Hepatocyte (in vitro differentiated cells): ENCODE results near the gene DENND5A. TPM values are rescaled to one million over a fixed set of nuclear protein-coding genes. Genes with fewer than 3 reads are reported as not detected.

Experiments
- DNase-seq: peaks from one replicate; pipeline ENCODE4 v3.0.0-alpha.2; 2016; ENCODE audit warnings: low spot score
- H2AFZ ChIP-seq: fragments of 200-600 bp; sonication (generic); 2 replicates; pipeline ENCODE4 v1.6.0; 2016; ENCODE audit warnings: antibody characterized with exemption, mild to moderate bottlenecking
- H3K27ac ChIP-seq: fragments of 200-600 bp; sonication (generic); 2 replicates; pipeline ENCODE4 v1.5.1; 2016; ENCODE audit warnings: mild to moderate bottlenecking
- H3K27me3 ChIP-seq: fragments of 200-600 bp; sonication (generic); 2 replicates; pipeline ENCODE4 v1.6.1; 2016
- H3K36me3 ChIP-seq: fragments of 200-600 bp; sonication (generic); replicated peaks from 2 replicates; pipeline ENCODE4 v1.5.1; 2016; ENCODE audit warnings: low read depth; ENCODE audit not compliant: insufficient read depth
- H3K4me1 ChIP-seq: fragments of 200-600 bp; sonication (generic); 2 replicates; pipeline ENCODE4 v1.5.1; 2016; ENCODE audit warnings: mild to moderate bottlenecking, moderate library complexity; ENCODE audit not compliant: insufficient read depth
- H3K4me2 ChIP-seq: fragments of 200-600 bp; sonication (generic); 2 replicates; pipeline ENCODE4 v1.6.0; 2016
- H3K4me3 ChIP-seq: fragments of 200-600 bp; sonication (generic); 2 replicates; pipeline ENCODE4 v1.5.1; 2016; ENCODE audit warnings: mild to moderate bottlenecking
- H3K79me2 ChIP-seq: fragments of 200-600 bp; sonication (generic); 2 replicates; pipeline ENCODE4 v1.6.0; 2017; ENCODE audit warnings: mild to moderate bottlenecking
- H3K9me2 ChIP-seq: fragments of 200-600 bp; sonication (generic); replicated peaks from 2 replicates; pipeline ENCODE4 v1.6.0; 2017; ENCODE audit warnings: mild to moderate bottlenecking; ENCODE audit not compliant: insufficient read depth
- H3K9me3 ChIP-seq: fragments of 200-600 bp; sonication (generic); 2 replicates; pipeline ENCODE4 v1.5.1; 2016; ENCODE audit warnings: low read depth, mild to moderate bottlenecking
- H4K20me1 ChIP-seq: fragments of 200-600 bp; sonication (generic); 2 replicates; pipeline ENCODE4 v1.6.0; 2016; ENCODE audit warnings: mild to moderate bottlenecking; ENCODE audit not compliant: insufficient read depth, poor library complexity, severe bottlenecking
- CTCF ChIP-seq: fragments of 200-600 bp; sonication (generic); IDR thresholded peaks from 2 replicates; pipeline ENCODE4 v1.5.1; 2016; ENCODE audit warnings: antibody characterized with exemption, mild to moderate bottlenecking; ENCODE audit not compliant: poor library complexity
- EZH2 ChIP-seq: fragments of 200-600 bp; sonication (generic); IDR thresholded peaks from 2 replicates; pipeline ENCODE4 v1.6.1; 2016; ENCODE audit warnings: antibody characterized with exemption, mild to moderate bottlenecking, borderline replicate concordance
- EZH2phosphoT487 ChIP-seq: fragments of 200-600 bp; sonication (generic); IDR thresholded peaks from one replicate; pipeline ENCODE4 v1.6.1; 2018; ENCODE audit warnings: antibody characterized with exemption, mild to moderate bottlenecking, low read depth, moderate library complexity; ENCODE audit not compliant: unreplicated experiment, severe bottlenecking
- WGBS: methylation state at CpG from one replicate; pipeline ENCODE4 v1.1.6; 2016; ENCODE audit warnings: low lambda C conversion rate; ENCODE audit errors: missing lambda C conversion rate; 5-methylcytosine and 5-hydroxymethylcytosine counted together
- polyA plus RNA-seq: library from polyadenylated mRNA; unstranded; fragments of >200 nt; fragmentation: Nextera tagmentation; extraction: Ambion mirVana; gene quantifications from 2 replicates; pipeline ENCODE4 v1.2.1, GENCODE V29; 2016
- total RNA-seq: library from RNA; depleted of rRNA; stranded (reverse); fragments of >200 nt; gene quantifications from 2 replicates; pipeline ENCODE4 v1.2.3, GENCODE V29; 2014

Gene DENND5A
- total and polyA plus RNA-seq, 2 experiments from 2014 or later: 29.7 to 56.4 TPM

- no peaks in the 10 kb centered on the region for H3K9me2 ChIP-seq
- no peaks in the 10 kb centered on the region for H4K20me1 ChIP-seq
- H3K36me3 ChIP-seq: no peaks in the 10 kb centered on the region
- H3K27ac ChIP-seq: no peak overlapping the region
- no peaks in the 10 kb centered on the region for H3K9me3 ChIP-seq
- H3K4me1 ChIP-seq: no peaks in the 10 kb centered on the region
- H3K79me2 ChIP-seq: no peaks in the 10 kb centered on the region
- DNase-seq: no peak
- no peak overlapping the region for H2AFZ ChIP-seq
- 80% methylated on average over 4 of the region's 4 CpGs for WGBS
- no peak for TF ChIP-seq EZH2
- no peak for TF ChIP-seq EZH2phosphoT487
- no peak for TF ChIP-seq CTCF
- H3K4me3 ChIP-seq: no peak overlapping the region
- no peak overlapping the region for H3K4me2 ChIP-seq
- H3K27me3 ChIP-seq: no peaks in the 10 kb centered on the region
Observed at GRCh38 chr11:9280655-9281301, 15.6 kb upstream of the DENND5A start.

GRCh38 chr11:9277176-9277575, 12.0 kb upstream of the DENND5A start:
- 88% methylated on average over 8 of the region's 8 CpGs for WGBS
- no peaks in the 10 kb centered on the region for H3K27me3 ChIP-seq

GRCh38 chr11:9276571-9276970, 11.4 kb upstream of the DENND5A start:
- H3K4me2 ChIP-seq: no peak overlapping the region
- no peaks in the 10 kb centered on the region for H3K9me3 ChIP-seq
- no peaks in the 10 kb centered on the region for H3K9me2 ChIP-seq
- H4K20me1 ChIP-seq: no peaks in the 10 kb centered on the region
- H3K27ac ChIP-seq: no peak overlapping the region
- no peak overlapping the region for H2AFZ ChIP-seq
- no peaks in the 10 kb centered on the region for H3K36me3 ChIP-seq
- H3K27me3 ChIP-seq: no peaks in the 10 kb centered on the region
- 91% methylated on average over 3 of the region's 3 CpGs for WGBS
- H3K79me2 ChIP-seq: no peaks in the 10 kb centered on the region
- H3K4me1 ChIP-seq: no peaks in the 10 kb centered on the region
- H3K4me3 ChIP-seq: no peak overlapping the region
- TF ChIP-seq CTCF: no peak
- DNase-seq: no peak

More at GRCh38 chr11:9277176-9277575, 12.0 kb upstream of the DENND5A start:
- no peak overlapping the region for H3K4me3 ChIP-seq
- H4K20me1 ChIP-seq: no peaks in the 10 kb centered on the region
- no peak for TF ChIP-seq EZH2phosphoT487
- no peak for TF ChIP-seq EZH2
- no peak for TF ChIP-seq CTCF
- H3K4me1 ChIP-seq: no peaks in the 10 kb centered on the region
- DNase-seq: no peak
- H3K9me3 ChIP-seq: no peaks in the 10 kb centered on the region
- no peaks in the 10 kb centered on the region for H3K36me3 ChIP-seq
- no peak overlapping the region for H2AFZ ChIP-seq
- H3K9me2 ChIP-seq: no peaks in the 10 kb centered on the region
- H3K79me2 ChIP-seq: no peaks in the 10 kb centered on the region
- H3K4me2 ChIP-seq: no peak overlapping the region
- no peak overlapping the region for H3K27ac ChIP-seq
